Prostate gland (tissue), 2 donors: ENCODE data around the gene CCDC107.

Experiments used
- POLR2A ChIP-seq: fragments of 450-650 bp; IDR thresholded peaks from one replicate; pipeline ENCODE4 v1.6.1; 2016; ENCODE audit warnings: antibody characterized with exemption, mild to moderate bottlenecking
- POLR2AphosphoS5 ChIP-seq: sonication (generic); formaldehyde crosslinking; IDR thresholded peaks from one replicate; pipeline ENCODE4 v1.6.1; 2017; ENCODE audit warnings: antibody characterized with exemption
- TF ChIP-seq, protein P1 (sequence below), 4 experiments: fragments of 200-600 bp in 2 of 4; fragments of 450-650 bp in 2 of 4; sonication (generic) in 2 of 4; IDR thresholded peaks; 1 replicate in 3 of 4; 2 replicates in 1 of 4; pipeline ENCODE4 v1.5.1; 2016 to 2019; ENCODE audit warnings: antibody characterized with exemption in 4 of 4, mild to moderate bottlenecking in 2 of 4, moderate library complexity in 2 of 4

DNA sequence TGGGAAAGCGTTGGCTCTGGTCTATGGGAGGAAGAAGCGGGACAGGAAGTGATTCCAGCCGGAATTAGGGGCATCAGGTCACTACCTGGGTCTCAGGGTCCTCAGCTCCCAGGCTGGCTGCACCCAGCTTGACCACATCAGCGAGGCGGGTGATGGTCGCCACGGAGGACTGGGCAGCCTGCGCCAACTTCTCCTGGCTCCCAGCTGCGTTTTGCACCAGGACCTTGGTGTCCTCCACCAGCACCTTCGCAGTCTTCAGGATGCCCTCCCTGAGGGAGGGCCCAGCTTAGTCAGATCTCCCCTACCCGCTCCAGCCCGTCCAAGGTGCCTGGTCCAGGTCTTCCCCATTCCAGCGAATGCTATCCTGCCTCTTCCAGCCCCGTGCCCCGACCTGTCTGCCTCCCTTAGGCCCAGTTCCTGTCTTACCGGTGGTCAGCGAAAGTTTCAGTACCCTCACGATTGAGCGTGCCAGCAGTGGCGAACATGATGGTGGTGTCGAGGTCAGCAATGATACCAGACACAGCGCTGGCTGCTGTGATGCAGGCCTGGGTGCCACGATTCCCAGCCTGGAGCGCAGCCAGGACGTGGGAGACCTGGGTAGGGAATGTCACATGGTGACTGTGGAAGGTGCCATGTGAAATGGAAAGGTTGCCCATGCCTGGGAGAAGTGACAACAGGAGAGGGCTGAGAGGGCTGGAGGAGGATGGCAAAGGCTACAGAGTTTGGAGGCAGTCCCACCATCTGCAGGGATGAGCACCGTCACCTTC lies 46.0 kb downstream of the CCDC107 start:
- TF ChIP-seq, protein P1, sequence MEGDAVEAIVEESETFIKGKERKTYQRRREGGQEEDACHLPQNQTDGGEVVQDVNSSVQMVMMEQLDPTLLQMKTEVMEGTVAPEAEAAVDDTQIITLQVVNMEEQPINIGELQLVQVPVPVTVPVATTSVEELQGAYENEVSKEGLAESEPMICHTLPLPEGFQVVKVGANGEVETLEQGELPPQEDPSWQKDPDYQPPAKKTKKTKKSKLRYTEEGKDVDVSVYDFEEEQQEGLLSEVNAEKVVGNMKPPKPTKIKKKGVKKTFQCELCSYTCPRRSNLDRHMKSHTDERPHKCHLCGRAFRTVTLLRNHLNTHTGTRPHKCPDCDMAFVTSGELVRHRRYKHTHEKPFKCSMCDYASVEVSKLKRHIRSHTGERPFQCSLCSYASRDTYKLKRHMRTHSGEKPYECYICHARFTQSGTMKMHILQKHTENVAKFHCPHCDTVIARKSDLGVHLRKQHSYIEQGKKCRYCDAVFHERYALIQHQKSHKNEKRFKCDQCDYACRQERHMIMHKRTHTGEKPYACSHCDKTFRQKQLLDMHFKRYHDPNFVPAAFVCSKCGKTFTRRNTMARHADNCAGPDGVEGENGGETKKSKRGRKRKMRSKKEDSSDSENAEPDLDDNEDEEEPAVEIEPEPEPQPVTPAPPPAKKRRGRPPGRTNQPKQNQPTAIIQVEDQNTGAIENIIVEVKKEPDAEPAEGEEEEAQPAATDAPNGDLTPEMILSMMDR (IDR thresholded peaks at IDR 0.05), result no peak
- no peak for TF ChIP-seq POLR2AphosphoS5
- TF ChIP-seq POLR2A, result no peak
